ENCODE data around the gene ACSL1. TPM values are rescaled to one million over a fixed set of nuclear protein-coding genes. Genes with fewer than 3 reads are reported as not detected.

The ACSL1 gene
- total and polyA plus RNA-seq, 2 experiments from 2014 or later, result 15.4 to 16.8 TPM

GRCh38 chr4:184856277-184856609 lies 30.5 kb upstream of the ACSL1 start:
- no peaks in the 10 kb centered on the region for H3K79me2 ChIP-seq (ENCODE audit: insufficient read depth)
- H3K4me3 ChIP-seq, result no peak overlapping the region
- no peaks in the 10 kb centered on the region for H4K20me1 ChIP-seq (ENCODE audit: insufficient read depth)
- no peak overlapping the region for H3K4me2 ChIP-seq (ENCODE audit: unreplicated experiment)
- H3K4me1 ChIP-seq (ENCODE audit: insufficient read depth), result no peaks in the 10 kb centered on the region
- no peak for TF ChIP-seq EZH2 (IDR thresholded peaks at IDR 0.05; ENCODE audit: insufficient read depth, poor library complexity, severe bottlenecking)
- no peak for TF ChIP-seq EZH2phosphoT487 (IDR thresholded peaks at IDR 0.05; ENCODE audit: insufficient read depth, low read depth)
- no peaks in the 10 kb centered on the region for H3K36me3 ChIP-seq (ENCODE audit: low read depth)
- no peak overlapping the region for H3K27ac ChIP-seq
- no peak overlapping the region for H2AFZ ChIP-seq
- no peaks in the 10 kb centered on the region for H3K9me3 ChIP-seq (ENCODE audit: low read depth)
- no peak for DNase-seq
- H3K27me3 ChIP-seq (replicated peaks; ENCODE audit: insufficient read depth), result 0 out of 2 replicates have a peak, but pooled peaks cover 5% of the 10 kb centered on the region
- 5 to 13% methylated on average over 1 of the region's 1 CpG for WGBS, 2 experiments (ENCODE audit: low coverage in 1 of 2, low lambda C conversion rate in 2 of 2, missing lambda C conversion rate in 2 of 2)
- no peaks in the 10 kb centered on the region for H3K9me2 ChIP-seq (ENCODE audit: insufficient read depth)
- in situ Hi-C loops (cut with MboI), result no loop called here
- no peak overlapping the region for H3K9ac ChIP-seq
- H3F3A ChIP-seq (ENCODE audit: insufficient read depth), result no peaks in the 10 kb centered on the region

- no peaks in the 10 kb centered on the region for H4K20me1 ChIP-seq (ENCODE audit: insufficient read depth)
- H3F3A ChIP-seq (ENCODE audit: insufficient read depth), result no peaks in the 10 kb centered on the region
- no peak for TF ChIP-seq EZH2 (IDR thresholded peaks at IDR 0.05; ENCODE audit: insufficient read depth, poor library complexity, severe bottlenecking)
- TF ChIP-seq EZH2phosphoT487 (IDR thresholded peaks at IDR 0.05; ENCODE audit: insufficient read depth, low read depth), result no peak
- H3K9me2 ChIP-seq (ENCODE audit: insufficient read depth), result no peaks in the 10 kb centered on the region
- no peaks in the 10 kb centered on the region for H3K4me1 ChIP-seq (ENCODE audit: insufficient read depth)
- H3K9me3 ChIP-seq (ENCODE audit: low read depth), result no peaks in the 10 kb centered on the region
- no peaks in the 10 kb centered on the region for H3K36me3 ChIP-seq (ENCODE audit: low read depth)
- H3K27me3 ChIP-seq (replicated peaks; ENCODE audit: insufficient read depth), result 0 out of 2 replicates have a peak, but pooled peaks cover 5% of the 10 kb centered on the region
- in situ Hi-C loops (cut with MboI), result no loop called here
- no peaks in the 10 kb centered on the region for H3K79me2 ChIP-seq (ENCODE audit: insufficient read depth)
- no peak for DNase-seq
- no peak overlapping the region for H3K9ac ChIP-seq
- WGBS, 2 experiments (ENCODE audit: low coverage in 1 of 2, low lambda C conversion rate in 2 of 2, missing lambda C conversion rate in 2 of 2), result 43 to 45% methylated on average over 6 of the region's 6 CpGs
- no peak overlapping the region for H3K27ac ChIP-seq
- no peak overlapping the region for H3K4me3 ChIP-seq
- no peak overlapping the region for H2AFZ ChIP-seq
- H3K4me2 ChIP-seq (ENCODE audit: unreplicated experiment), result no peak overlapping the region
These were observed 28.9 kb upstream of the ACSL1 start for GRCh38 chr4:184854673-184855072.

GRCh38 chr4:184853436-184853835 lies 27.7 kb upstream of the ACSL1 start:
- TF ChIP-seq EZH2phosphoT487 (IDR thresholded peaks at IDR 0.05; ENCODE audit: insufficient read depth, low read depth) (no peak), EZH2 (IDR thresholded peaks at IDR 0.05; ENCODE audit: insufficient read depth, poor library complexity, severe bottlenecking) (no peak)
- no peak overlapping the region for H3K4me2 ChIP-seq (ENCODE audit: unreplicated experiment)
- no peak overlapping the region for H2AFZ ChIP-seq
- H3K4me1 ChIP-seq (ENCODE audit: insufficient read depth), result no peaks in the 10 kb centered on the region
- no peaks in the 10 kb centered on the region for H3K79me2 ChIP-seq (ENCODE audit: insufficient read depth)
- H3K9me2 ChIP-seq (ENCODE audit: insufficient read depth), result no peaks in the 10 kb centered on the region
- 61 to 62% methylated on average over 9 of the region's 9 CpGs for WGBS, 2 experiments (ENCODE audit: low coverage in 1 of 2, low lambda C conversion rate in 2 of 2, missing lambda C conversion rate in 2 of 2)
- no peaks in the 10 kb centered on the region for H3K9me3 ChIP-seq (ENCODE audit: low read depth)
- H4K20me1 ChIP-seq (ENCODE audit: insufficient read depth), result no peaks in the 10 kb centered on the region
- DNase-seq, result no peak
- in situ Hi-C loops (cut with MboI), result no loop called here
- H3K27ac ChIP-seq, result no peak overlapping the region
- H3K9ac ChIP-seq, result no peak overlapping the region
- no peaks in the 10 kb centered on the region for H3F3A ChIP-seq (ENCODE audit: insufficient read depth)
- H3K4me3 ChIP-seq, result no peak overlapping the region
- no peaks in the 10 kb centered on the region for H3K36me3 ChIP-seq (ENCODE audit: low read depth)
- 0 out of 2 replicates have a peak, but pooled peaks cover 5% of the 10 kb centered on the region for H3K27me3 ChIP-seq (replicated peaks; ENCODE audit: insufficient read depth)

GRCh38 chr4:184851886-184852285 lies 26.1 kb upstream of the ACSL1 start:
- in situ Hi-C loops (cut with MboI), result no loop called here
- H3K79me2 ChIP-seq (ENCODE audit: insufficient read depth), result no peaks in the 10 kb centered on the region
- DNase-seq, result no peak
- H3K27me3 ChIP-seq (replicated peaks; ENCODE audit: insufficient read depth), result peaks cover 5% of the 10 kb centered on the region; the same call in 1 of the 2 replicates
- 0% methylated on average over 1 of the region's 1 CpG for WGBS, 2 experiments (ENCODE audit: low coverage in 1 of 2, low lambda C conversion rate in 2 of 2, missing lambda C conversion rate in 2 of 2)
- H3K27ac ChIP-seq, result no peak overlapping the region
- no peak overlapping the region for H2AFZ ChIP-seq
- no peak overlapping the region for H3K9ac ChIP-seq
- H4K20me1 ChIP-seq (ENCODE audit: insufficient read depth), result no peaks in the 10 kb centered on the region
- no peak overlapping the region for H3K4me3 ChIP-seq
- H3K9me2 ChIP-seq (ENCODE audit: insufficient read depth), result no peaks in the 10 kb centered on the region
- no peaks in the 10 kb centered on the region for H3F3A ChIP-seq (ENCODE audit: insufficient read depth)
- no peaks in the 10 kb centered on the region for H3K4me1 ChIP-seq (ENCODE audit: insufficient read depth)
- H3K9me3 ChIP-seq (ENCODE audit: low read depth), result no peaks in the 10 kb centered on the region
- H3K36me3 ChIP-seq (ENCODE audit: low read depth), result no peaks in the 10 kb centered on the region
- H3K4me2 ChIP-seq (ENCODE audit: unreplicated experiment), result no peak overlapping the region
- no peak for TF ChIP-seq EZH2phosphoT487 (IDR thresholded peaks at IDR 0.05; ENCODE audit: insufficient read depth, low read depth)
- TF ChIP-seq EZH2 (IDR thresholded peaks at IDR 0.05; ENCODE audit: insufficient read depth, poor library complexity, severe bottlenecking), result no peak

- no peaks in the 10 kb centered on the region for H3K4me1 ChIP-seq (ENCODE audit: insufficient read depth)
- H3K36me3 ChIP-seq (ENCODE audit: low read depth), result no peaks in the 10 kb centered on the region
- H3K9ac ChIP-seq, result no peak overlapping the region
- H4K20me1 ChIP-seq (ENCODE audit: insufficient read depth), result no peaks in the 10 kb centered on the region
- H3K27ac ChIP-seq, result no peak overlapping the region
- peaks cover 5% of the 10 kb centered on the region; the same call in 1 of the 2 replicates for H3K27me3 ChIP-seq (replicated peaks; ENCODE audit: insufficient read depth)
- in situ Hi-C loops (cut with MboI), result no loop called here
- TF ChIP-seq EZH2phosphoT487 (IDR thresholded peaks at IDR 0.05; ENCODE audit: insufficient read depth, low read depth) (no peak), EZH2 (IDR thresholded peaks at IDR 0.05; ENCODE audit: insufficient read depth, poor library complexity, severe bottlenecking) (no peak)
- no peaks in the 10 kb centered on the region for H3K79me2 ChIP-seq (ENCODE audit: insufficient read depth)
- no peak overlapping the region for H2AFZ ChIP-seq
- no peak overlapping the region for H3K4me2 ChIP-seq (ENCODE audit: unreplicated experiment)
- DNase-seq, result no peak
- no peak overlapping the region for H3K4me3 ChIP-seq
- WGBS, 2 experiments (ENCODE audit: low coverage in 1 of 2, low lambda C conversion rate in 2 of 2, missing lambda C conversion rate in 2 of 2), result 72 to 73% methylated on average over 3 of the region's 3 CpGs
- no peaks in the 10 kb centered on the region for H3K9me3 ChIP-seq (ENCODE audit: low read depth)
- H3K9me2 ChIP-seq (ENCODE audit: insufficient read depth), result no peaks in the 10 kb centered on the region
- no peaks in the 10 kb centered on the region for H3F3A ChIP-seq (ENCODE audit: insufficient read depth)
These were observed 25.4 kb upstream of the ACSL1 start for GRCh38 chr4:184851200-184851541.
